Keratinocyte (primary cell): ENCODE data around the gene CCDC28A.

Source experiments
- EZH2 ChIP-seq: IDR thresholded peaks from one replicate; pipeline ENCODE4 v1.6.1; 2012; ENCODE audit warnings: inconsistent platforms, mild to moderate bottlenecking, low read length, moderate library complexity
- TF ChIP-seq, protein P1 (sequence below), 3 experiments: IDR thresholded peaks in 1 of 3; conservative IDR thresholded peaks in 1 of 3; optimal IDR thresholded peaks in 1 of 3; 2 replicates in 2 of 3; 3 replicates in 1 of 3; pipeline versions ENCODE3 to v1.5.1; 2011; ENCODE audit warnings: low read length in 3 of 3, mild to moderate bottlenecking in 3 of 3, moderate library complexity in 2 of 3, control low read depth in 1 of 3, inconsistent platforms in 1 of 3; ENCODE audit not compliant: insufficient read depth in 2 of 3; ENCODE audit errors: extremely low read depth in 1 of 3

DNA sequence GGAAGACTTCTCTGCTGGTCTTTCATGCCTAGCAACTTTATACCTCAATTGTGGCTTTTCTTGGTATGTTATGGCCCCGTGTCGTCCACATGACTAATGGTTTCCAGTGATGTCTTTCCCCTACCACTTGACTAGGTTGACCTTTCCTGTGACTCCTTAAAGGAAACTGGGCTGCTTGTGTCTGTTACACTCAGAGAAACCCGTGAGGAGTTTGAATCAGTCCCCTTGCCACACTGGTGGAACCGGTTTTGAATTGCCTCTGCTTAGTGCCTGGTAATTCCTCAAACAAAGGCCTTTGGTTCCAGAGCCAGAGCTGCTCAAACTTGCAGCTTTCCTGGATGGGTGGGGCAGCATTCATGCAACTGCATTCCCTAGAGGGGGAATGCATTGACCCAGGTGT, 44.2 kb downstream of the CCDC28A start:
- TF ChIP-seq, protein P1, sequence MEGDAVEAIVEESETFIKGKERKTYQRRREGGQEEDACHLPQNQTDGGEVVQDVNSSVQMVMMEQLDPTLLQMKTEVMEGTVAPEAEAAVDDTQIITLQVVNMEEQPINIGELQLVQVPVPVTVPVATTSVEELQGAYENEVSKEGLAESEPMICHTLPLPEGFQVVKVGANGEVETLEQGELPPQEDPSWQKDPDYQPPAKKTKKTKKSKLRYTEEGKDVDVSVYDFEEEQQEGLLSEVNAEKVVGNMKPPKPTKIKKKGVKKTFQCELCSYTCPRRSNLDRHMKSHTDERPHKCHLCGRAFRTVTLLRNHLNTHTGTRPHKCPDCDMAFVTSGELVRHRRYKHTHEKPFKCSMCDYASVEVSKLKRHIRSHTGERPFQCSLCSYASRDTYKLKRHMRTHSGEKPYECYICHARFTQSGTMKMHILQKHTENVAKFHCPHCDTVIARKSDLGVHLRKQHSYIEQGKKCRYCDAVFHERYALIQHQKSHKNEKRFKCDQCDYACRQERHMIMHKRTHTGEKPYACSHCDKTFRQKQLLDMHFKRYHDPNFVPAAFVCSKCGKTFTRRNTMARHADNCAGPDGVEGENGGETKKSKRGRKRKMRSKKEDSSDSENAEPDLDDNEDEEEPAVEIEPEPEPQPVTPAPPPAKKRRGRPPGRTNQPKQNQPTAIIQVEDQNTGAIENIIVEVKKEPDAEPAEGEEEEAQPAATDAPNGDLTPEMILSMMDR (optimal IDR thresholded peaks at IDR 0.05 in 1 of 3, IDR thresholded peaks at IDR 0.05 in 1 of 3, conservative IDR thresholded peaks at IDR 0.05 in 1 of 3; ENCODE audit: extremely low read depth in 1 of 3, insufficient read depth in 2 of 3, low read length in 3 of 3) = no peak
- TF ChIP-seq EZH2 = no peak
